Stimulated activated CD4-positive, alpha-beta T cell treated with anti-CD3 and anti-CD28 coated beads, TNF-alpha, amount 100 ng/mL, for 4 hours (primary cell): ENCODE results near the gene ANO9.
A peak's percentile ranks its signal among the peaks of the same experiment; 100 is the strongest.

Experiments
- DNase-seq, 3 experiments: peaks; one replicate each; pipeline ENCODE4 v3.0.0-alpha.2; 2020; ENCODE audit warnings: low read depth in 3 of 3

Gene ANO9

GRCh38 chr11:452916-453527 lies 11.2 kb upstream of the ANO9 start:
- DNase-seq = no peak

- no peak for DNase-seq
Measured at GRCh38 chr11:452203-452744, 10.5 kb upstream of the ANO9 start.

GRCh38 chr11:451738-452137 lies 9.9 kb upstream of the ANO9 start:
- DNase-seq = no peak

GRCh38 chr11:450809-451451 lies 9.1 kb upstream of the ANO9 start:
- DNase-seq = peak; percentile 44 to 71 (median 66)

- DNase-seq = peak; percentile 85 to 90 (median 90)
Measured at GRCh38 chr11:449889-450808, 8.3 kb upstream of the ANO9 start, which contains the start of gene PTDSS2. Gene PTDSS2, plus strand, starts transcription at chr11:450279. Its CDS starts 177 bp downstream, at chr11:450456.

GRCh38 chr11:447923-448731 lies 6.3 kb upstream of the ANO9 start:
- peak; percentile 92 to 98 (median 93) for DNase-seq

GRCh38 chr11:446891-447290 lies 5.1 kb upstream of the ANO9 start:
- no peak for DNase-seq

GRCh38 chr11:445765-446588 lies 4.2 kb upstream of the ANO9 start:
- DNase-seq = no peak

GRCh38 chr11:444396-445144 lies 2.8 kb upstream of the ANO9 start:
- DNase-seq = no peak

GRCh38 chr11:443542-444199 lies 1.9 kb upstream of the ANO9 start:
- no peak for DNase-seq

GRCh38 chr11:442611-443081 lies 835 bp upstream of the ANO9 start:
- DNase-seq = no peak

- DNase-seq = no peak
Measured at GRCh38 chr11:441043-441417, 781 bp downstream of the ANO9 start.

- DNase-seq = no peak
Measured at GRCh38 chr11:440065-441042, 1.5 kb downstream of the ANO9 start.

- DNase-seq = no peak
Measured at GRCh38 chr11:439315-440064, 2.3 kb downstream of the ANO9 start.

- DNase-seq = no peak
Measured at GRCh38 chr11:438101-438844, 3.5 kb downstream of the ANO9 start.

GRCh38 chr11:437228-437870 lies 4.5 kb downstream of the ANO9 start:
- DNase-seq = no peak
